ENCODE measurements around the gene SLC6A9.

The SLC6A9 gene

GRCh38 chr1:43994071-43994470 is 37.2 kb downstream of the SLC6A9 start:
- no peak for DNase-seq (ENCODE audit: extremely low read depth, low read depth)
- H3K4me3 ChIP-seq (replicated peaks; ENCODE audit: low read depth, low read length): no peak overlapping the region
- TF ChIP-seq CTCF (IDR thresholded peaks at IDR 0.05; ENCODE audit: low read depth, low read length, missing control alignments): no peak

DNA sequence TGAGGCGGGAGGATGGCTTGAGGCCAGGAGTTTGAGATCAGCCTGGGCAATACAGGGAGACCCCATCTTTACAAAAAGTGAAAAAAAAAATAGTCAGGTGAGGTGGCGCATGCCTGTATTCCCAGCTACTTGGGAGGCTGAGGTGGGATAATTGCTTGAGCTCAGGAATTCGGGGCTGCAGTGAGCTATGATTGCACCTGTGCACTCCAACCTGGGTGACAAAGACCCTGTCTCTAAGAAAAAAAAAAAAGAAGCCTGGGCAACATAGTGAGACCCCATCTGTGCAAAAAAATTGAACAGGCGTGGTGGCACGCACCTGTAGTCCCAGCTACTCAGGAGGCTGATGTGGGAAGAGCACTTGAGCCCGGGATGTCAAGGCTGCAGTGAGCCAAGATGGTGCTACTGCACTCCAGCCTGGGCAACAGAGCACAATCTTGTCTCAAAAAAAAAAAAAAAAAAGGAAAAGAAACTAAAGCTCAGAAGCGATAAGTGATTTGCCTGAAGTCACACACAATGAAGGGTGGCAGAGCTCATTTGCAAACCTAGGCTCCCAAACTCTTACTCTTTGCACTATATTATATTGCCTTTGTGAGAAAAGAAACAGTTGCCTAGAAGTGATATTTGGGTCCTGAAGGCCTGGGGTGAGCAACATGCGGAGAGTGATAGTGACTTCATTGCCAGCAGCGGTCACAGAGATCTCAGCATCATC is 37.9 kb downstream of the SLC6A9 start:
- no peak overlapping the region for H3K4me3 ChIP-seq (replicated peaks; ENCODE audit: low read depth, low read length)
- TF ChIP-seq CTCF (IDR thresholded peaks at IDR 0.05; ENCODE audit: low read depth, low read length, missing control alignments): no peak
- no peak for DNase-seq (ENCODE audit: extremely low read depth, low read depth)

GRCh38 chr1:43992232-43992995 is 38.8 kb downstream of the SLC6A9 start:
- no peak for DNase-seq (ENCODE audit: extremely low read depth, low read depth)
- peak overlapping the region; percentile 50 for H3K4me3 ChIP-seq (replicated peaks; ENCODE audit: low read depth, low read length)
- TF ChIP-seq CTCF (IDR thresholded peaks at IDR 0.05; ENCODE audit: low read depth, low read length, missing control alignments): no peak

- H3K4me3 ChIP-seq (replicated peaks; ENCODE audit: low read depth, low read length): peak within 1 kb of the TSS; percentile 50
- no peak for TF ChIP-seq CTCF (IDR thresholded peaks at IDR 0.05; ENCODE audit: low read depth, low read length, missing control alignments)
- no peak for DNase-seq (ENCODE audit: extremely low read depth, low read depth)
Measured at GRCh38 chr1:43991476-43992231, 39.6 kb downstream of the SLC6A9 start, which contains the start of gene CCDC24. Gene CCDC24 (plus strand): TSS chr1:43991599. CDS start chr1:43991879, 280 bp downstream.

- peak overlapping the region; percentile 50 for H3K4me3 ChIP-seq (replicated peaks; ENCODE audit: low read depth, low read length)
- DNase-seq (ENCODE audit: extremely low read depth, low read depth): no peak
- TF ChIP-seq CTCF (IDR thresholded peaks at IDR 0.05; ENCODE audit: low read depth, low read length, missing control alignments): no peak
Measured at GRCh38 chr1:43991200-43991475, 40.1 kb downstream of the SLC6A9 start.

GRCh38 chr1:43990271-43991199 is 40.7 kb downstream of the SLC6A9 start:
- peak; percentile 21 for TF ChIP-seq CTCF (IDR thresholded peaks at IDR 0.05; ENCODE audit: low read depth, low read length, missing control alignments)
- DNase-seq (ENCODE audit: extremely low read depth, low read depth): no peak
- peak overlapping the region; percentile 50 for H3K4me3 ChIP-seq (replicated peaks; ENCODE audit: low read depth, low read length)

Measured in HFF-Myc (cell line).